H9 (cell line): Measurements from ENCODE around the gene DOCK2. TPM values are rescaled to one million over a fixed set of nuclear protein-coding genes. Genes with fewer than 3 reads are reported as not detected.

Experiments
- DNase-seq: peaks from one replicate; pipeline ENCODE4 v3.0.0-alpha.2; 2017
- H2AFZ ChIP-seq: one replicate; pipeline ENCODE4 v1.6.1; 2013; ENCODE audit warnings: mild to moderate bottlenecking, low read length, control low read depth, moderate library complexity
- H2AK5ac ChIP-seq: 2 replicates; pipeline ENCODE4 v1.6.1; 2013; ENCODE audit warnings: low read length, control low read depth, mixed read lengths; ENCODE audit not compliant: insufficient read length
- H2BK120ac ChIP-seq: one replicate; pipeline ENCODE4 v1.6.1; 2013; ENCODE audit warnings: low read depth, mild to moderate bottlenecking, low read length, control low read depth, inconsistent platforms; ENCODE audit not compliant: poor library complexity, severe bottlenecking
- H2BK12ac ChIP-seq: 2 replicates; pipeline ENCODE4 v1.6.1; 2013; ENCODE audit warnings: low read length, control low read depth, mixed read lengths, low read depth; ENCODE audit not compliant: insufficient read length
- H2BK15ac ChIP-seq: 2 replicates; pipeline ENCODE4 v1.6.1; 2013; ENCODE audit warnings: low read depth, low read length, control low read depth
- H2BK20ac ChIP-seq: one replicate; pipeline ENCODE4 v1.6.1; 2013; ENCODE audit warnings: low read depth, mild to moderate bottlenecking, low read length, control low read depth, inconsistent platforms; ENCODE audit not compliant: poor library complexity, severe bottlenecking
- H2BK5ac ChIP-seq: 2 replicates; pipeline ENCODE4 v1.6.1; 2013; ENCODE audit warnings: low read length, control low read depth, mixed read lengths; ENCODE audit not compliant: insufficient read length
- H3K14ac ChIP-seq: 2 replicates; pipeline ENCODE4 v1.6.1; 2013; ENCODE audit warnings: low read length, control low read depth; ENCODE audit not compliant: insufficient read depth
- H3K18ac ChIP-seq: 2 replicates; pipeline ENCODE4 v1.6.1; 2013; ENCODE audit warnings: low read depth, mild to moderate bottlenecking, mixed read lengths, low read length, control low read depth; ENCODE audit not compliant: insufficient read length
- H3K23ac ChIP-seq: 2 replicates; pipeline ENCODE4 v1.6.1; 2013; ENCODE audit warnings: low read length, control low read depth, mixed read lengths, low read depth; ENCODE audit not compliant: insufficient read length
- H3K23me2 ChIP-seq: 2 replicates; pipeline ENCODE4 v1.6.1; 2013; ENCODE audit warnings: low read depth, mild to moderate bottlenecking, mixed read lengths, low read length, control low read depth; ENCODE audit not compliant: insufficient read length, poor library complexity, severe bottlenecking
- H3K27ac ChIP-seq: 2 replicates; pipeline ENCODE4 v1.5.1; 2013; ENCODE audit warnings: low read length, control low read depth, mixed read lengths, low read depth; ENCODE audit not compliant: insufficient read length
- H3K27me3 ChIP-seq: 2 replicates; pipeline ENCODE4 v1.6.1; 2013; ENCODE audit warnings: low read length, control low read depth, inconsistent platforms; ENCODE audit not compliant: insufficient read depth
- H3K4ac ChIP-seq: 2 replicates; pipeline ENCODE4 v1.6.1; 2013; ENCODE audit warnings: low read depth, mild to moderate bottlenecking, control low read depth, inconsistent platforms, low read length, moderate library complexity
- H3K4me1 ChIP-seq: 2 replicates; pipeline ENCODE4 v1.6.1; 2013; ENCODE audit warnings: low read length, control low read depth, inconsistent platforms; ENCODE audit not compliant: insufficient read depth
- H3K4me2 ChIP-seq: 2 replicates; pipeline ENCODE4 v1.6.1; 2013; ENCODE audit warnings: low read length, control low read depth, mixed read lengths; ENCODE audit not compliant: insufficient read length, insufficient read depth
- H3K56ac ChIP-seq: 2 replicates; pipeline ENCODE4 v1.6.1; 2013; ENCODE audit warnings: low read depth, mild to moderate bottlenecking, mixed read lengths, low read length, control low read depth; ENCODE audit not compliant: insufficient read length
- H3K79me1 ChIP-seq: 2 replicates; pipeline ENCODE4 v1.6.1; 2013; ENCODE audit warnings: low read depth, mild to moderate bottlenecking, moderate library complexity, low read length, control low read depth, inconsistent platforms; ENCODE audit not compliant: insufficient read depth, poor library complexity, severe bottlenecking
- H3K79me2 ChIP-seq: 2 replicates; pipeline ENCODE4 v1.6.1; 2013; ENCODE audit warnings: low read length, control low read depth, inconsistent platforms; ENCODE audit not compliant: insufficient read depth
- H3K9ac ChIP-seq: 2 replicates; pipeline ENCODE4 v1.6.1; 2013; ENCODE audit warnings: low read length, control low read depth, mixed read lengths; ENCODE audit not compliant: insufficient read length; ENCODE audit errors: extremely low read depth
- H3K9me3 ChIP-seq: one replicate; pipeline ENCODE4 v1.6.1; 2013; ENCODE audit warnings: low read depth, low read length, inconsistent platforms; ENCODE audit not compliant: control insufficient read depth
- H3T11ph ChIP-seq: one replicate; pipeline ENCODE4 v1.6.1; 2013; ENCODE audit warnings: mild to moderate bottlenecking, low read length, control low read depth, inconsistent platforms
- H4K20me1 ChIP-seq: one replicate; pipeline ENCODE4 v1.6.1; 2013; ENCODE audit not compliant: control insufficient read depth, insufficient read length, insufficient read depth
- H4K5ac ChIP-seq: 2 replicates; pipeline ENCODE4 v1.6.1; 2013; ENCODE audit warnings: low read depth, mild to moderate bottlenecking, mixed read lengths, low read length, control low read depth; ENCODE audit not compliant: insufficient read length
- H4K8ac ChIP-seq: replicated peaks from 2 replicates; pipeline ENCODE4 v1.6.1; 2013; ENCODE audit warnings: low read length, control low read depth, mixed read lengths, low read depth; ENCODE audit not compliant: insufficient read length
- H4K91ac ChIP-seq: 2 replicates; pipeline ENCODE4 v1.6.1; 2013; ENCODE audit warnings: low read depth, mild to moderate bottlenecking, moderate library complexity, mixed read lengths, low read length, control low read depth; ENCODE audit not compliant: insufficient read length
- H3K27ac Mint-ChIP-seq, 3 experiments: 2 replicates in 2 of 3; 3 replicates in 1 of 3; pipeline ENCODE4 v1.8.0; 2020 to 2021; ENCODE audit warnings: mixed read lengths in 3 of 3, mild to moderate bottlenecking in 1 of 3, moderate library complexity in 1 of 3
- H3K27me3 Mint-ChIP-seq: 2 replicates; pipeline ENCODE4 v1.8.0; 2021; ENCODE audit warnings: low read depth, mild to moderate bottlenecking, moderate library complexity, mixed read lengths
- H3K36me3 Mint-ChIP-seq, 3 experiments: 2 replicates in 2 of 3; 3 replicates in 1 of 3; pipeline ENCODE4 v1.8.0; 2020 to 2021; ENCODE audit warnings: low read depth in 3 of 3, mixed read lengths in 3 of 3; ENCODE audit not compliant: insufficient read depth in 1 of 3
- H3K4me1 Mint-ChIP-seq, 2 experiments: 2 replicates each; pipeline ENCODE4 v1.8.0; 2020; ENCODE audit warnings: mixed read lengths in 2 of 2
- H3K4me3 Mint-ChIP-seq, 2 experiments: 2 replicates in 1 of 2; 3 replicates in 1 of 2; pipeline ENCODE4 v1.8.0; 2020 to 2021; ENCODE audit warnings: mild to moderate bottlenecking in 2 of 2, mixed read lengths in 2 of 2, moderate library complexity in 1 of 2
- H3K9me3 Mint-ChIP-seq, 2 experiments: 2 replicates in 1 of 2; 3 replicates in 1 of 2; pipeline ENCODE4 v1.8.0; 2020; ENCODE audit warnings: mild to moderate bottlenecking in 2 of 2, mixed read lengths in 2 of 2, moderate library complexity in 1 of 2
- CTCF ChIP-seq: fragments of 200-600 bp; sonication (generic); conservative IDR thresholded peaks from 3 replicates; pipeline ENCODE4 v1.8.0; 2021; ENCODE audit warnings: antibody characterized with exemption, mild to moderate bottlenecking
- WGBS: extraction: QIAGEN DNeasy Blood & Tissue Kit; methylation state at CpG from one replicate; pipeline ENCODE4 v1.1.7; 2013; ENCODE audit warnings: missing lambda C conversion rate, low lambda C conversion rate, mixed read lengths; ENCODE audit not compliant: insufficient read length; ENCODE audit errors: extremely low coverage; 5-methylcytosine and 5-hydroxymethylcytosine counted together
- total RNA-seq: library from RNA; stranded (reverse); gene quantifications from 2 replicates; pipeline ENCODE4 v1.2.1, GENCODE V29; 2021

DOCK2 gene
- total RNA-seq, 1 experiment from 2014 or later: 7.8 TPM

GRCh38 chr5:169869066-169869465, 232.0 kb downstream of the DOCK2 start:
- no peaks in the 10 kb centered on the region for H3K79me2 ChIP-seq

More at GRCh38 chr5:169869066-169869465, 232.0 kb downstream of the DOCK2 start:
- H2BK20ac ChIP-seq: no peak overlapping the region
- no peaks in the 10 kb centered on the region for H3K27me3 ChIP-seq
- no peaks in the 10 kb centered on the region for H3K23me2 ChIP-seq
- no peak overlapping the region for H4K5ac ChIP-seq
- H3T11ph ChIP-seq: no peak overlapping the region
- H3K9me3 Mint-ChIP-seq: no peaks in the 10 kb centered on the region
- H3K56ac ChIP-seq: no peak overlapping the region
- no peak overlapping the region for H2AFZ ChIP-seq
- no peaks in the 10 kb centered on the region for H4K20me1 ChIP-seq
- TF ChIP-seq CTCF: no peak
- H3K79me1 ChIP-seq: no peaks in the 10 kb centered on the region
- H3K4me3 Mint-ChIP-seq: no peak overlapping the region
- peaks cover 15 to 20% of the 10 kb centered on the region in 2 experiments for H3K4me1 Mint-ChIP-seq
- H3K27ac ChIP-seq: no peak overlapping the region
- no peak overlapping the region for H2BK15ac ChIP-seq
- H2AK5ac ChIP-seq: no peak overlapping the region
- H3K9me3 ChIP-seq: no peaks in the 10 kb centered on the region
- no peak overlapping the region for H4K8ac ChIP-seq
- no peaks in the 10 kb centered on the region for H3K36me3 Mint-ChIP-seq
- no peak for DNase-seq
- H3K27me3 Mint-ChIP-seq: no peaks in the 10 kb centered on the region
- H3K23ac ChIP-seq: no peak overlapping the region
- H3K18ac ChIP-seq: no peak overlapping the region
- H3K4ac ChIP-seq: no peak overlapping the region
- H3K9ac ChIP-seq: no peak overlapping the region
- no peak overlapping the region for H3K27ac Mint-ChIP-seq
- H2BK5ac ChIP-seq: no peak overlapping the region
- H3K14ac ChIP-seq: no peak overlapping the region
- H3K4me2 ChIP-seq: no peak overlapping the region
- H2BK12ac ChIP-seq: no peak overlapping the region
- WGBS: no CpG with 5 or more reads among the region's 3 CpGs
- H2BK120ac ChIP-seq: no peak overlapping the region
- no peak overlapping the region for H4K91ac ChIP-seq
- H3K4me1 ChIP-seq: no peaks in the 10 kb centered on the region
